Posterior cingulate gyrus (tissue), 11 donors: ENCODE results near the gene PLD5.
"Not testable (repeated sequence)": the region's sequence is repeated elsewhere in the genome, so short reads cannot be mapped to it uniquely, and the experiment has no call there.

Experiments
- DNase-seq, 10 donors: peaks; one replicate each; pipeline versions ENCODE4 v3.0.0 to v3.0.0-alpha.2; 2020 to 2021; ENCODE audit warnings: mixed read lengths in 3 of 10
- intact Hi-C: fragments of 100-400 bp; cut with DNase I; formaldehyde crosslinking; loops from one replicate; pipeline ENCODE4 v1.15.1; 2023

The PLD5 gene

DNA sequence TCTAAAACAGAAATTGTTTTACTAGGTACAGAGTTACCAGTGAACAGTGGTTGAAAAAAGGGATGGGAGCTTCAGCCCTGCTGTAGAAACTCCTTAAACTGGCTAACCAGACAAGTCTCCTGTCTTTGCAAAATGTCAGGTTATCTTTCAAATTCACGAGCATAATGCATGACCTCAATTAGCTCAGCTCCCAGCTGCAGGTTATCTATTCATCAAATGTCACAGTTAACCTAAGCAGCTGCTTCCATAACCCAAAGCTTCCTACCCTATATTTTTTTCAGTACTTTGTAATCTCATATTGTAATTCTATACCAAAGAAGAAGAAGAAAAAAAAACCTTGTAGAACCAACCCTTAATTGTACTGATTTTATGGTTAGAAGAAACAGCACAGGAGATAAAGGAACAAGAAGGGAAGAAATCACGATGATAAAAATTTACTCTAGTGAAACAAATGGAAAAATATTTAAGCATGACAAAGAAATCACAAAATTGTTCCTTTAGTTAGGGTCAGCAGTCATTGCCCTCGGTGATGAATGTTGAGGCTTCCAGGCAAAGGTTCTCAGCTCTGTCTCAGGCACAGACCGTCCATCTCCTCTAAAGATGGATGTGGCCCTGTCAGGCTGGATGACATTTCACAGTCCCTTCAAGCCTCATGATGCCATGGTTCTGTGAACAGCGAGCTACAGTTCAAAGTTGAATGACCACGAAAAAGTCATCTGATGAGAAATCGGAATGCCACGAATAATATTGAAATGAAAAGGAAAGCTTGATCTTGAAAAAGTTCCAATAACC is 95.9 kb downstream of the PLD5 start:
- intact Hi-C loops = no loop called here
- DNase-seq = no peak

DNA sequence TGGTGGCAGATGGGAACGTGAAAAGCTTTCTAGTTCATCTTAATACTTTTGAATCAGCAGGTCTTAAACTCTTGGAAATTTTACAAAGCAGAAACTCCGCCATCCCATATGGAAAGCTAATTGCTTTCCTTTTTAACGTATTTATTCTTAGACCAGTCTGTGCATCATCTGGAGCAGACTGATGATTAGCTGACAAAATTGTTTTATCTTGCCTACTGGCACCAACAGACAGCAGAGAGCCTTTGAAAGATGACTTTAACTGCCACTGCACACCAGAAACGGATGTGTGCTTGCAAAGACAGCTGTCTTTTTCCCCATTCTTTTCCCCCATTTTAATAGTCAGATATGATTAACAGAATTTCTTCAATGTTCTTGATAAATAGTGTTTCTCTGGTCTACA is 97.0 kb downstream of the PLD5 start:
- intact Hi-C loops = no loop called here
- DNase-seq = no peak

DNA sequence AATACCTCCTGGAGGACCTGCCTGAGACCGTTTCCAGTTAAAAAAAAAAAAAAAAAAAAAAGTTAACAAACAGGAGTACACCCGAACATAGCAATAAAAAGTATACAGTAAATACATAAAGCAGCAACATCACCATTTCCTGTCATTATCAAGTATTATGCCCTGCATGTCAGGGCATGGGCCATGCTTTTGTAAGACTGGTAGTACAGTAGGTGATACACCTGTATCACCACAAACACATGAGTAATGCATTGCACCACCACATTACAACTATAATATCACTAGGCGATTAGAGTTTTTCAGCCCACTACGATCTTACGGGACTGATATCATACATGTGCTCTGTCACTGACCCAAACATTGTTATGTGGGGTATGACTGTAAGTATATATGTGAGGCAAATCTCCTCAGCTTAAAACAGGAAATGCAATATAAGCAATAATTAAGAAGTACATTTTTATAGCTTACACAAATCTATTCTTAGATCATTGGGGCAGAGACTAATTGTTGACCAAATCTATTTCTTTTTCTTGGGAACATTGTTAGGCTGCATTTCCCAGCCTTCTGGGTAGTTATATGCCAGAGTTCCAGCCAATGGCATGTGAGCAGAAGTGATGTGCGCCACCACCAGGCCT is 98.1 kb downstream of the PLD5 start:
- DNase-seq = no peak
- intact Hi-C loops = no loop called here

DNA sequence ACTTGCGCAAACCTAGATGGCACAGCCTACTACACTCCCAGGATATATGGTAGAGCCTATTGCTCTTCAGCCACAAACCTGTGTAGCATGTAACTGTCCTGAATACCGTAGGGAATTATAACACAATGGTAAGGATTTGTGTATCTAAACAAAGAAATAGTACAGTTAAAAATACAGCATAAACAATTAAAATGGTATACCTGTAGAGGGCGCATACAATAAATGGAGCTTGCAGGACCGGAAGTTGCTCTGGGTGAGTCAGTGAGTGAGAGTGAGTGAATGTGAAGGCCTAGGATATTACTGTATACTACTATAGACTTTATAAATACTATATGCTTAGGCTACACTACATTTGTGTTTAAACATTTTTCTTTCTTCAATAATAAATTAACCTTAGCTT is 99.3 kb downstream of the PLD5 start:
- no peak for DNase-seq
- intact Hi-C loops = no loop called here

DNA sequence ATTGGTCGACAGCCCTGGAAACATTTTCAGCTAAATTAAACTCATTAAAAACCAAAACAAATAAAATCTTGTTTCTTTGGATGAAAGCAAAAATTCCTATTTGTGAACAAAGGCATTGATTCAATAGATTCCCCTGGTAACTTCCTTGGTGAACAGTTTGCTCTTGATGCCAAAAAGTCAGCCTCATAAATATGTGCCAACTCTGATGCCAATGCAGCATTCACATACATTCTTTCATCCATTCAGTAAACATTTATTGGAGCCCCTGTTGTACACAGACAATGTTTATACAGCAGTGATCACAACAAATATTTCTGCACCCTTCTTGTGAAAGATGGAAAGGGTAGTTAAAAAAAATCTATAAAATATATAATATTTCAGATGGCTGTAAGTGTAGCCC is 107.8 kb downstream of the PLD5 start:
- no peak for DNase-seq
- intact Hi-C loops = no loop called here

DNA sequence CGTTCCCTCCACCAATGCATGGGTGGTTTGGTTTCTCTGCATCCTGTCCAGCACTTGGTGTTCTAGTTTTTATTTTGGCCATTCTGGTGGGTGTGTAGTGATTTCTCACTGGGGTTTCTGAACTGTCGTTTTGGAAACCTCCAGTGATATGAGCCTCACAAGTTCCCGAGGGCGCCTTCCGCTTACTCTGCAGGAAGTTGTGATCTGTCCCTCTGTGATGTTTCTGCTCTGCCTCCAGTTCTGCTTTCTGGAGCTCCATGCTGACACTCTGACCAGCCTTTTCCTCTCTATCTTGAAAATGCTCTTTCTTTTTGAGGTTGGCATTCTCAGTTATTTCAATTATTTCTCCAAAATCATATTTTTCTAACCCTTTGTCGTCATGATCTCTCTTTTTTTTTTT is 111.6 kb downstream of the PLD5 start:
- no peak for DNase-seq
- intact Hi-C loops = no loop called here

DNA sequence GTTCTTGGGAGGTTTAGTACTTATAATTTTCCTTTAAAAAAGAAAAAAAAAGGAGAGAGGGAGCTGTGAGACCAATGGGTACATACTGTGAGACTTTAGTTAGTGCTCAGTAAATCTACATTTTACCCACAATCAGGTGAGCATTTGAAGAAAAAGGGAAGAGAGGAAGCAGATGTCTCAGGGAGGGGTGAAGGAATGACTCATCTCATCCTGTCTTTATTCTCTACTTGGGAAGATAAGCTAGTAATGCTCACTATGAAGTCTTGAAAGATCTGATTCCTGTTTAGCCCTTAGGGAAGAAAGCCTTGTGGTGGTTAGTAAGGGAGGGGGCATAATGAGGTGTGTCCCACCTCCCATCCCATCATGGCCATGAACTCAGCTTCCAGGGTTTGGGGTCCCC is 112.6 kb downstream of the PLD5 start:
- intact Hi-C loops = no loop called here
- DNase-seq = no peak

DNA sequence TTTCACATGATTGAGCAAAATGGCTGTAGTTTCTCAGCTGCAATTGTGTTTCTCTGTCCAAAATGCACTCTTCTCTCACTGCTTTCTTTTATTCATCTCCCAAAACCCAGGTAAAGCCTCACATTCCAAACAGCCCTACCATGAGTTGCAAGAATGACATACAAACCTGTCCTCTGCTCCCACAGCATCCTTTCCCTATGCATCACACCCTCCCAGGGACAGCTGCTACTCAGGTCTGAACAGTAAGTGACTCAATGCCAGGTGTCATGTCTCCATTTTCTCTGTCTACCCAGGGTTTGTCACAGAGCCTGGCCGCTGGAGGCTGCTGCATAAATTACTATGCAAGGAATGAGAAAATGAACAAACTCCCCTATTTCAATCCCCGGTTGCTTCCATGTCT is 118.5 kb downstream of the PLD5 start:
- intact Hi-C loops = no loop called here
- DNase-seq = no peak

DNA sequence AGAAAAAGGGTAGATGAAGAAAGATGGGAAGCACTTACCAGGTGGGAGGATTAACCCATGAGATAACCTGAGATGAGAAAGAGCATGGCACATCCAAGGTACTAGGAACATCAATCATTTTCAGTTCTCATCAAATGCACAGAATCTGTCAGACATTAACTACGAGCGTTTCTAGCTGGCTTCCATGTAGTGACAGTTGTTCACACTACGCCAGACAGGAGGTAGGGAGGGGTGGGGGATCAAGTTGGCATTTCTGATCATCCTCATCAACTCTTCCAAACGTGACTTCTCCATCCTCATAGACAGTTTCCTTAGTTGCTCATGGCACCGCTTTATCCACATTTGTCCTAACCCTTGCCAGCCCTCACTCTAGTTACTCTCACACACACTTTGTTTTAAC is 120.2 kb downstream of the PLD5 start:
- intact Hi-C loops = no loop called here
- DNase-seq = no peak

DNA sequence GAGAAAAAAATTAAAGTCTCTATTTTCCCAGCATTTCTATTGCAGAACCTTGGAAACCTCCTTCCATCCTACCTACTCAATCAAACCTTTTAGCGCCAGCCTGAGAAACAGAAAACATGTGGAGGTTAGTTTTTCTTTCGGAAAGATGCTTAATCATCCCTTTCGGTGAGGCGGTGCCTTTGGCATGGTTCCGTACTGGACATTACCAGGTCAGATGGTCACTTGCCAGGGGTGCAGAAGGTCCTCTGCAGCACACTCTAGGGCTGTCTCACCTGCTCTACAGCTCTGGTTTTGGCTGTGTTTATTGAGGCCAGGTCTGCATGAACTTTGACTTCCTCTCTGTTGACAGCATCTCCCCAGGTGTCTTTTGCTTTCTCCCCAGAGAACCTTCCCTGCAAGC is 121.5 kb downstream of the PLD5 start:
- no peak for DNase-seq
- intact Hi-C loops = no loop called here

DNA sequence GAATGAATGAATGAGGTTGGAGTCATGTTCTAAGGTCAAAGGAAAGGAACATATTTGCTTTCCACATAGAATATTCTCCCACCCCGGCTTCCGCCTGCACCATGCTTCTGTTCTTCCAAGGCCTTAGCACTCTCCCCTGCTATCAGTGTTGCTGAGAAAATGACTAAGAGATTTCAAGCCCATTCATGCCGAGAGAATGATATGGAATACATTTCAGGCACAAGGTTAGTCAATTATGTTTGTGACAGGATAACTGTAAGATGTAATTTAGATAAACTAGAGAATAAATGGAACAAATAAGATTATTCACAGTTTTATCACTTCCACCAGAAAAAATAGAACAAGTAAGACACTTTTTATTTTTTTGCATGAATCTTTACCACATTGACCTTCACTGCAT is 122.6 kb downstream of the PLD5 start:
- intact Hi-C loops = no loop called here
- no peak for DNase-seq

DNA sequence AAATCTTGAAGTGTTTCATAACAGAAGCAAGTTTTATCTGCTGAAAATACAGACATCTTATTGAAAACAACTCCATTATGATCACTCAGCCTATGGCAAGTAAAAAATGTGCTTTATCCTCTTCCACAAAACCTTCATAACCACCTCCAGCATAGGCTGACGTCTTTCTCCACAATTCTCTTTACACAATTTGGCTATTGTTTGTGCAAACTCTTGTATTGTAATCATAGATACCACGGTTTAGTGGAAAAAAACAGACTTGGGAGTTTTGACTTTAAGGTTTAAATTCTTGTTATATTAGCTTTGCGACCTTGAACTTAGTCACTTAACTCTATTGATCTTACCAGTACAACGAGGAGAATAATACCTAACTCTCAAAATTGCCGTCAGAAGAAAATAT is 126.1 kb downstream of the PLD5 start:
- intact Hi-C loops = no loop called here
- no peak for DNase-seq

DNA sequence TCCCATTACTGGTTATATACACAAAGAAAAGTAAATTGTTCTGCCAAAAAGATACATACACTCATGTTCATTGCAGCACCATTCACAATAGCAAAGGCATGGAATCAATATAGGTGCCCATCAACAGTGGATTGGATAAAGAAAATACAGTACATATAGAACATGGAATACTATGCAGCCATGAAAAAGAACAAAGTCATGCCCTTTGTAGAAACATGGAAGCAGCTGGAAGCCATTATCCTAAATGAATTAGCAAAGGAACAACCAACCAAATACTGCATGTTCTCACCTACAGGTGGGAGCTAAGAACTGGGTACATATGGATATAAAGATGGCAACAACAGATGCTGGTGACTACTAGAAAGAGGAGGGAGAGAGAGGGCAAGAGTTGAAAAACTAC is 132.6 kb downstream of the PLD5 start:
- intact Hi-C loops = no loop called here
- DNase-seq = no peak

DNA sequence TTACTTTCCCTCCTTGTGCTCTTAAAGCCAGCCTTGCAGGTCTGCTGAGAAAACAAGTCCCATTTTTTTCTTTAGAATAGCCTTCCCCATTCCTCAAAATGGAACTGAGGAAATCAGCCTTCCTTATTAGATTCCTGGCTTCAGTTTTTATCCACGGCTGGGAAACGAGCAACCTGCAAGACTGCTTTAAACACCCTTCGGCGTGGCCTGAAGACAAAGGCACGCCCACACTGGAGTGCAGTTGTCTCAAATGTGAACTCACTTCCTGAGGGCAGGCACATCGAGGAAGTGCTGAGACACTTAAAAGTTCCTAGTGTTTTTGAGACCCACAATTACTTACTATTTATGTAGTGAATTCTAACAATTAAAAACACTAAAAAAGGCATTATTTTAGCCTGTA is 148.4 kb downstream of the PLD5 start:
- DNase-seq, intact Hi-C loops: not testable (repeated sequence)

DNA sequence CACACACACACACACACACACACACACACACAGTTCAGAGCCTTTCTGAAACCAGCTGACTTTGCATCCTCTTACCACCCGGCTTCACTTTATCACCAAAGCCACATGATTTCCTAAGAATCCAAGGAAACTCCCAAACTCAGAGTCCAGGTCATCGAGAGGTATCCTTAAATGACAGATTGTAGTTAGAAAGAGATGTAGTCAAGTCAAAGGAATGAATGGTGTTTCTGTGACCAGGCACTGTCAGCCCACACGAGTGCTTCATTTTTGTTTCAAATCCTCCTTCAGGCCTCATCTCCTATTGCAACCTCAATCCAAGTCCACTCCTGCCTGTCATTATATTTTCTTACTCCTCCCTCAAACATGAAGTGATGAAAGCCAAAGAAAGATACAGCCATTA is 174.1 kb downstream of the PLD5 start:
- intact Hi-C loops, DNase-seq: not testable (repeated sequence)

DNA sequence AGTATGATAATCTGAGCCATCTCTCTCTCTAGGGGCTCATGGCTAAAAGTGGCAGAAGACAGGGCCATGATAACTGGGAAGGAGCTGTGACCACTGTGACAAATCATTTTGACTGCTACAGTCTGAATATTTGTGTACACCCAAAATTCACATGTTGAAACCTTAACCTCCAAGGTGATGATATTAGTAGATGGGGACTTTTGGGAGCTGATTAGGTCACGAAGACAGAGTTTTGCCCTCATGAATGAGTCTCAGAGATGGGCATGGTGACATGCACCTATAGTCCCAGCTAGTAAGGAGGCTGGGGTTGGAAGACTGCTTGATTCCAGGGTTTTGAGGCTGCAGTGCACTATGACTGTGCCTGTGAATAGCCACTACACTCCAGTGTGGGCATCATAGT is 174.9 kb downstream of the PLD5 start:
- intact Hi-C loops = no loop called here
- no peak for DNase-seq

DNA sequence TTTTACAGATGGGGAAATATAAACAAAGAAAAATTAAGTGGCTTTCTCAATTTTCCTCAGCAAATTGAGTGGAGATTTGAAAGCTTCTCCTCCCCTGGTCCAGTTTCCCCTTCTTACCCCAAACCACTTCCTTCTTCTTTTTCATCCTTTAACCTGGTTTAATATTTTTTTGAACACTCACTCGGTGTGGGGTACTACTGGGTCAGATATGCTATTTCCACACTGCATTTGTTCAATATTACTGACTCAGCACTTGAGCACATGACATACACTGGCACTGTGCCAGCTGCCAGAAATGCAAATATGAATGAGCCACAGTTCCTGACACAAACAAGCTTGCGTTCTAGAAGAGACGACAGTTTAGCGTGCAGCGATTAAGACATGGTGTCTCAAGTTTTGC is 193.6 kb downstream of the PLD5 start:
- intact Hi-C loops = not testable (repeated sequence)
- DNase-seq = peak in 1 of 10 donors; percentile 13

DNA sequence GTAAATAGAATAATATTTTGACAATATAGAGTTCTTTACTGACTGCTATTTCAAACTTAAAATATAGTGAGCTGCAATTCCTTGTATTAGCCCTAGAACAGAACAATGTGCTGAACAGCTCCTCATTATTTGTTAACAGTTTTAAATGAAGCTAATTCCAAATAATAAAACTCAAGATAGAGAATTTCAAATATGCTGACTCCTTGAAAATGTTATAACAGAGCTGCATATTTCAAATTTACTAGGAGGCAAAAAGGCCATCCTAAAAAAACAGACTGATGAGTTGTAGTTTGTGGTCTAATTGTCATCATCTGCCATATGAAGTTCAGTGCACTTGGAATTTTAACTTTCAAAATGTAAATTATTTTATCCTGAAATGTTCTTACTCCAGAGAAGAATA is 197.1 kb downstream of the PLD5 start:
- intact Hi-C loops = not testable (repeated sequence)

DNA sequence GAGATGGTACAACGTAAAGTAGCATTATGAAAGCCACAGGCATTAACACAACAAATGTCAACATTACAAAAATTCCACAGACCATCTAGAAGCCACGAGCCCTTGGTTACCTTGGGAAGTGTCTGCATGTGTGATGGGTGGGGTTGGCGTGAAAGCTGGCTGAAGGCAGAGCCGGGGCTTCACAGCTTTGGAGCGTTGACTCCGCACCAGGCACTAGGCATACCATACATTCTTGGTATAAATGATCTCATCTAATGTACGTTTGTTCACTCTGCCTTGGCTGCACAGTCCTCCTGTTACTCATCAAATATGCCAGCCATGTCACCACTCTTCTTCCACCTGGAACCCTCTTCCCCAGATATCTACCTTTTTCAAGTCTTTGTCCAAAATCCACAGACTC is 202.5 kb downstream of the PLD5 start:
- DNase-seq, intact Hi-C loops: not testable (repeated sequence)

More for the DNA sequence above, 197.1 kb downstream of the PLD5 start:
- DNase-seq = not testable (repeated sequence)

DNA sequence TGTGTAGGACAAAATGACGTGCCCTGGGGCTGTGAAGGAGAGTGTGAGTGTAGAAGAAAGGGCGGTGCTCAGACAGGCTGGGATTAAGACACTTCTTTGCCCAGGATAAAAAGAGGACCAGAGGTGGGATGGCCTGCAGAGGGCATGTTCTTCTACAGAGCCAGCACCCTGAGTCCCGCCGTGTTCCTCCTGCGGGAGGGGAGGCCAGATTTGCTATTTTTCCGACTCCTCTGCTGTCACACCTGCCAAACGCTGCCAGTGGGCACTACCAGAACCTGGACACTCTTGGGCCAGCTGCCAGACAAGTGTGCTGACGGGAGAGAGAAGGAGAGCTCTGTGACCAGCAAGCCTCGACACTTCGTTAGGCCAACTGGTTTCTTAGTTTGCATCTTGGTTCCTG is 206.4 kb downstream of the PLD5 start:
- peak in 1 of 10 donors; percentile 74 for DNase-seq
- intact Hi-C loops = no loop called here

DNA sequence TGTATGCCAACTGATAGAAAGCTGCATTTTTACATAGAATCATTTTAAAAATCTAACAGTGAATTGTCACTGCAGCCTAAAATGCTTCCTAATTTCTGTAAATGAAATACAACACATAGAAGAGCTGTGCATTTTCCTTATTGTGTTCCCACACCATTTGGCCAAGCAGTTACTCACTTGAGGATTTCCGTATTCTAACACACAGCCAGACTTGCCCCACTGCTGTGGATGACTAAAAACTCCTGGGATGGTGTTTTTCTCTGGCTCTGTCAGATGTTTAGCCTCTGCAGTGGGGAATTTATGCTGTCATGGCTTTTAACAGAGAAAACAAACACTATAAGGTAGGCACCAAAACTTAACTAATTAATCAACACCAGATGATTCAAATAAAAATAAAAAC is 209.6 kb downstream of the PLD5 start:
- DNase-seq, intact Hi-C loops: not testable (repeated sequence)

DNA sequence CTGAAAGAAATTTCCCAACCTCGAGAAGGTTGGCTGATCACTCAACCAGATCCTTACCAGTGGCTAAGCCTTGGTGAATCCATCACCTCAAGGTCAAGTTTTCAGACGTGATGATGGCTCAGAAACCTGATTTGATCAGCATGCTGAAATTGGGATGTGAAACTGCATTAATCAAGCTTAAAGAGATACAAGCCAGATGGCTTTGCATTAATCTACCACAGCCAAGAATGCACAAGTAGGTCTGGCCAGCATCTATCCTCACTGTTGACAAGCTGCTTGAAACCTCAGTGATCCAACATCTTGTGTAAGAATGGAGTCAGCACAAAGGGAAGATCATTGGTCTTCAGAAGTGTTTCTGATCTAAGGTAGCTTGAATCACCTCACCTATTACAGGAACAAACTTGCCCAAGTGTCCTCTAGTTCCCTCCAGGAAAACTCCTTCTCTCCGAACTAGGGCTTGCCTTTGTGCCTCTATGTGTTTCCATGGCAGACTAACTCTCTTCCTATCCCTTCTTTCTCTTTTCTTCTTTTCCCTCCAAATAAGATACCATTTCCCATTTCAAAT is 210.3 kb downstream of the PLD5 start:
- DNase-seq, intact Hi-C loops: not testable (repeated sequence)
